ENCODE results near the gene GBGT1. TPM values are rescaled to one million over a fixed set of nuclear protein-coding genes. Genes with fewer than 3 reads are reported as not detected.
A peak's percentile ranks its signal among the peaks of the same experiment; 100 is the strongest.
"Not testable (repeated sequence)": the region's sequence is repeated elsewhere in the genome, so short reads cannot be mapped to it uniquely, and the experiment has no call there.

The GBGT1 gene
- total and polyA plus RNA-seq, 5 donors from 2014 or later, result 0.67 to 1.6 (median 1.5) TPM; not detected in 2

GRCh38 chr9:133180953-133181352 is 17.2 kb upstream of the GBGT1 start:
- H3K9me3 Mint-ChIP-seq, result no peaks in the 10 kb centered on the region
- H3K36me3 ChIP-seq (ENCODE audit: control insufficient read depth, insufficient read depth, low read length), result no peaks in the 10 kb centered on the region
- peaks cover 4 to 9% (median 6%) of the 10 kb centered on the region in 4 donors for H3K4me1 Mint-ChIP-seq
- H3K4me3 ChIP-seq (ENCODE audit: low read depth, low read length), result no peak overlapping the region
- no peak for ATAC-seq (ENCODE audit: low read depth in 2 of 2)
- no peak for DNase-seq
- H3K4me1 ChIP-seq (ENCODE audit: control insufficient read depth, insufficient read depth, low read length, poor library complexity, severe bottlenecking), result peaks cover 5% of the 10 kb centered on the region
- H3K27me3 Mint-ChIP-seq, result peaks cover 43% of the 10 kb centered on the region
- no peak overlapping the region for H3K27ac ChIP-seq (ENCODE audit: insufficient read depth, low read length, poor library complexity, severe bottlenecking)
- H3K27me3 ChIP-seq (ENCODE audit: control insufficient read depth, insufficient read depth, low read length), result peaks cover 14% of the 10 kb centered on the region
- H3K9me3 ChIP-seq (ENCODE audit: control insufficient read depth in 2 of 2, low read length in 2 of 2), result no peaks in the 10 kb centered on the region
- no peak overlapping the region for H3K27ac Mint-ChIP-seq
- H3K4me3 Mint-ChIP-seq, result no peak overlapping the region
- H3K36me3 Mint-ChIP-seq, result no peaks in the 10 kb centered on the region

- no peak overlapping the region for H3K27ac Mint-ChIP-seq
These were observed 9.3 kb upstream of the GBGT1 start for GRCh38 chr9:133173056-133173455.

GRCh38 chr9:133171161-133171961 is 7.6 kb upstream of the GBGT1 start:
- no peaks in the 10 kb centered on the region for H3K36me3 Mint-ChIP-seq
- H3K9me3 ChIP-seq (ENCODE audit: control insufficient read depth in 2 of 2, low read length in 2 of 2), result no peaks in the 10 kb centered on the region
- no peak for DNase-seq
- no peaks in the 10 kb centered on the region for H3K4me1 Mint-ChIP-seq
- H3K27me3 ChIP-seq (ENCODE audit: control insufficient read depth, insufficient read depth, low read length), result peaks cover 2% of the 10 kb centered on the region
- no peaks in the 10 kb centered on the region for H3K36me3 ChIP-seq (ENCODE audit: control insufficient read depth, insufficient read depth, low read length)
- ATAC-seq (ENCODE audit: low read depth in 2 of 2), result no peak
- H3K27ac Mint-ChIP-seq, result no peak overlapping the region
- H3K27me3 Mint-ChIP-seq, result peaks cover 39% of the 10 kb centered on the region
- H3K27ac ChIP-seq (ENCODE audit: insufficient read depth, low read length, poor library complexity, severe bottlenecking), result no peak overlapping the region
- H3K9me3 Mint-ChIP-seq, result no peaks in the 10 kb centered on the region
- no peaks in the 10 kb centered on the region for H3K4me1 ChIP-seq (ENCODE audit: control insufficient read depth, insufficient read depth, low read length, poor library complexity, severe bottlenecking)
- H3K4me3 Mint-ChIP-seq, result no peak overlapping the region
- H3K4me3 ChIP-seq (ENCODE audit: low read depth, low read length), result no peak overlapping the region

More at GRCh38 chr9:133173056-133173455, 9.3 kb upstream of the GBGT1 start:
- no peaks in the 10 kb centered on the region for H3K9me3 Mint-ChIP-seq
- no peaks in the 10 kb centered on the region for H3K9me3 ChIP-seq (ENCODE audit: control insufficient read depth in 2 of 2, low read length in 2 of 2)
- no peak overlapping the region for H3K27ac ChIP-seq (ENCODE audit: insufficient read depth, low read length, poor library complexity, severe bottlenecking)
- no peaks in the 10 kb centered on the region for H3K4me1 ChIP-seq (ENCODE audit: control insufficient read depth, insufficient read depth, low read length, poor library complexity, severe bottlenecking)
- H3K36me3 Mint-ChIP-seq, result no peaks in the 10 kb centered on the region
- peaks cover 50% of the 10 kb centered on the region for H3K27me3 Mint-ChIP-seq
- H3K36me3 ChIP-seq (ENCODE audit: control insufficient read depth, insufficient read depth, low read length), result no peaks in the 10 kb centered on the region
- no peak overlapping the region for H3K4me3 ChIP-seq (ENCODE audit: low read depth, low read length)
- H3K27me3 ChIP-seq (ENCODE audit: control insufficient read depth, insufficient read depth, low read length), result peaks cover 2% of the 10 kb centered on the region
- H3K4me3 Mint-ChIP-seq, result no peak overlapping the region
- no peaks in the 10 kb centered on the region for H3K4me1 Mint-ChIP-seq
- ATAC-seq (ENCODE audit: low read depth in 2 of 2), result no peak
- no peak for DNase-seq

- peaks cover 33% of the 10 kb centered on the region for H3K27me3 Mint-ChIP-seq
These were observed 7.0 kb upstream of the GBGT1 start for GRCh38 chr9:133170716-133171115.

GRCh38 chr9:133169687-133170086 is 6.0 kb upstream of the GBGT1 start:
- H3K27me3 Mint-ChIP-seq, result peaks cover 25% of the 10 kb centered on the region
- H3K4me3 Mint-ChIP-seq; ATAC-seq (ENCODE audit: low read depth in 2 of 2): not testable (repeated sequence)

More at GRCh38 chr9:133170716-133171115, 7.0 kb upstream of the GBGT1 start:
- Histone ChIP-seq H3K27me3 (ENCODE audit: control insufficient read depth, insufficient read depth, low read length) (peaks cover 2% of the 10 kb centered on the region), H3K4me3 (ENCODE audit: low read depth, low read length) (no peak overlapping the region), H3K36me3 (ENCODE audit: control insufficient read depth, insufficient read depth, low read length) (no peaks in the 10 kb centered on the region), H3K27ac (ENCODE audit: insufficient read depth, low read length, poor library complexity, severe bottlenecking) (no peak overlapping the region), H3K9me3 (ENCODE audit: control insufficient read depth in 2 of 2, low read length in 2 of 2) (no peaks in the 10 kb centered on the region), H3K4me1 (ENCODE audit: control insufficient read depth, insufficient read depth, low read length, poor library complexity, severe bottlenecking) (no peaks in the 10 kb centered on the region)
- no peaks in the 10 kb centered on the region for H3K36me3 Mint-ChIP-seq
- no peak overlapping the region for H3K27ac Mint-ChIP-seq
- H3K9me3 Mint-ChIP-seq, result no peaks in the 10 kb centered on the region
- no peak overlapping the region for H3K4me3 Mint-ChIP-seq
- ATAC-seq (ENCODE audit: low read depth in 2 of 2), result no peak
- H3K4me1 Mint-ChIP-seq, result no peaks in the 10 kb centered on the region
- no peak for DNase-seq

GRCh38 chr9:133169102-133169501 is 5.4 kb upstream of the GBGT1 start:
- Mint-ChIP-seq H3K9me3 (peaks cover 0 to 1% (median 0%) of the 10 kb centered on the region in 7 donors), H3K4me1 (peaks cover 0 to under 1% (median 0%) of the 10 kb centered on the region in 4 donors), H3K27me3 (peaks cover 21% of the 10 kb centered on the region), H3K36me3 (no peaks in the 10 kb centered on the region), H3K4me3 (no peak overlapping the region), H3K27ac (no peak overlapping the region)
- Histone ChIP-seq H3K36me3 (ENCODE audit: control insufficient read depth, insufficient read depth, low read length) (no peaks in the 10 kb centered on the region), H3K27ac (ENCODE audit: insufficient read depth, low read length, poor library complexity, severe bottlenecking) (no peak overlapping the region), H3K9me3 (ENCODE audit: control insufficient read depth in 2 of 2, low read length in 2 of 2) (no peaks in the 10 kb centered on the region), H3K4me1 (ENCODE audit: control insufficient read depth, insufficient read depth, low read length, poor library complexity, severe bottlenecking) (no peaks in the 10 kb centered on the region), H3K4me3 (ENCODE audit: low read depth, low read length) (no peak overlapping the region), H3K27me3 (ENCODE audit: control insufficient read depth, insufficient read depth, low read length) (no peaks in the 10 kb centered on the region)
- DNase-seq (no peak), ATAC-seq (ENCODE audit: low read depth in 2 of 2) (no peak)

More at GRCh38 chr9:133169687-133170086, 6.0 kb upstream of the GBGT1 start:
- DNase-seq; H3K36me3 ChIP-seq (ENCODE audit: control insufficient read depth, insufficient read depth, low read length); H3K27ac Mint-ChIP-seq; H3K27ac ChIP-seq (ENCODE audit: insufficient read depth, low read length, poor library complexity, severe bottlenecking); H3K4me1 ChIP-seq (ENCODE audit: control insufficient read depth, insufficient read depth, low read length, poor library complexity, severe bottlenecking); H3K27me3 ChIP-seq (ENCODE audit: control insufficient read depth, insufficient read depth, low read length); H3K4me1 Mint-ChIP-seq; H3K9me3 ChIP-seq (ENCODE audit: control insufficient read depth in 2 of 2, low read length in 2 of 2); H3K4me3 ChIP-seq (ENCODE audit: low read depth, low read length); H3K9me3 Mint-ChIP-seq; H3K36me3 Mint-ChIP-seq: not testable (repeated sequence)

- H3K36me3 Mint-ChIP-seq, result no peaks in the 10 kb centered on the region
- H3K4me1 Mint-ChIP-seq, result peaks cover 0 to 2% (median 0%) of the 10 kb centered on the region in 4 donors
- H3K4me3 Mint-ChIP-seq, result no peak overlapping the region
- Histone ChIP-seq H3K9me3 (ENCODE audit: control insufficient read depth in 2 of 2, low read length in 2 of 2) (no peaks in the 10 kb centered on the region), H3K36me3 (ENCODE audit: control insufficient read depth, insufficient read depth, low read length) (no peaks in the 10 kb centered on the region), H3K27ac (ENCODE audit: insufficient read depth, low read length, poor library complexity, severe bottlenecking) (no peak overlapping the region), H3K4me1 (ENCODE audit: control insufficient read depth, insufficient read depth, low read length, poor library complexity, severe bottlenecking) (peaks cover 3% of the 10 kb centered on the region), H3K27me3 (ENCODE audit: control insufficient read depth, insufficient read depth, low read length) (no peaks in the 10 kb centered on the region), H3K4me3 (ENCODE audit: low read depth, low read length) (no peak overlapping the region)
- ATAC-seq (ENCODE audit: low read depth in 2 of 2) (no peak), DNase-seq (no peak)
- H3K27me3 Mint-ChIP-seq, result peaks cover 21% of the 10 kb centered on the region
- peaks cover 0 to 1% (median 0%) of the 10 kb centered on the region in 7 donors for H3K9me3 Mint-ChIP-seq
- H3K27ac Mint-ChIP-seq, result peak overlapping the region in 1 of 3 donors; percentile 9
These were observed 4.7 kb upstream of the GBGT1 start for GRCh38 chr9:133168432-133168831.

GRCh38 chr9:133167769-133168168 is 4.1 kb upstream of the GBGT1 start:
- Mint-ChIP-seq H3K27ac (peak overlapping the region in 1 of 3 donors; percentile 9), H3K4me1 (peaks cover 0 to 2% (median 0%) of the 10 kb centered on the region in 4 donors), H3K4me3 (no peak overlapping the region), H3K9me3 (peaks cover 0 to 1% (median 0%) of the 10 kb centered on the region in 7 donors), H3K36me3 (no peaks in the 10 kb centered on the region), H3K27me3 (peaks cover 19% of the 10 kb centered on the region)
- ATAC-seq (ENCODE audit: low read depth in 2 of 2), result no peak
- no peak overlapping the region for H3K4me3 ChIP-seq (ENCODE audit: low read depth, low read length)
- no peaks in the 10 kb centered on the region for H3K27me3 ChIP-seq (ENCODE audit: control insufficient read depth, insufficient read depth, low read length)
- H3K36me3 ChIP-seq (ENCODE audit: control insufficient read depth, insufficient read depth, low read length), result no peaks in the 10 kb centered on the region
- no peak overlapping the region for H3K27ac ChIP-seq (ENCODE audit: insufficient read depth, low read length, poor library complexity, severe bottlenecking)
- DNase-seq, result no peak
- H3K9me3 ChIP-seq (ENCODE audit: control insufficient read depth in 2 of 2, low read length in 2 of 2), result no peaks in the 10 kb centered on the region
- H3K4me1 ChIP-seq (ENCODE audit: control insufficient read depth, insufficient read depth, low read length, poor library complexity, severe bottlenecking), result peaks cover 7% of the 10 kb centered on the region
